CD14-positive monocyte (primary cell): ENCODE results near the gene WDR41. TPM values are rescaled to one million over a fixed set of nuclear protein-coding genes. Genes with fewer than 3 reads are reported as not detected.

Experiments used
- DNase-seq, 3 donors: peaks; one replicate each; pipeline ENCODE4 v3.0.0-alpha.2; 2011 to 2022
- H2AFZ ChIP-seq: 2 replicates; pipeline ENCODE4 v1.6.0; 2012; ENCODE audit warnings: mild to moderate bottlenecking, low read depth, low read length, inconsistent platforms; ENCODE audit not compliant: insufficient read depth, poor library complexity, severe bottlenecking
- H3K27ac ChIP-seq, 2 donors: 1 replicate in 1 of 2; 2 replicates in 1 of 2; pipeline ENCODE4 v1.5.1; 2012 to 2013; ENCODE audit warnings: low read length in 2 of 2, control low read depth in 1 of 2, inconsistent platforms in 1 of 2, low read depth in 1 of 2, mild to moderate bottlenecking in 1 of 2
- H3K27me3 ChIP-seq, 2 donors: one replicate each; pipeline versions ENCODE4 v1.6.0 to v1.6.1; 2011 to 2013; ENCODE audit warnings: low read length in 2 of 2; ENCODE audit not compliant: control insufficient read depth in 2 of 2, insufficient read depth in 2 of 2
- H3K36me3 ChIP-seq, 2 donors: replicated peaks in 1 of 2; 1 replicate in 1 of 2; 2 replicates in 1 of 2; pipeline versions ENCODE4 v1.5.1 to v1.6.1; 2012 to 2013; ENCODE audit warnings: low read length in 2 of 2, control low read depth in 1 of 2, inconsistent platforms in 1 of 2, mild to moderate bottlenecking in 1 of 2; ENCODE audit not compliant: insufficient read depth in 2 of 2, control insufficient read depth in 1 of 2
- H3K4me1 ChIP-seq, 2 donors: 1 replicate in 1 of 2; 2 replicates in 1 of 2; pipeline versions ENCODE4 v1.5.1 to v1.6.1; 2012 to 2013; ENCODE audit warnings: low read length in 2 of 2, control low read depth in 1 of 2, inconsistent platforms in 1 of 2, mild to moderate bottlenecking in 1 of 2, moderate library complexity in 1 of 2; ENCODE audit not compliant: insufficient read depth in 2 of 2, control insufficient read depth in 1 of 2
- H3K4me2 ChIP-seq: replicated peaks from 2 replicates; pipeline ENCODE3; 2012; ENCODE audit warnings: low read length, moderate library complexity, mild to moderate bottlenecking; ENCODE audit not compliant: poor library complexity, severe bottlenecking; ENCODE audit errors: extremely low read depth
- H3K4me3 ChIP-seq, 3 experiments: fragments of 200-600 bp in 1 of 3; sonication (generic) in 1 of 3; replicated peaks in 1 of 3; 1 replicate in 2 of 3; 2 replicates in 1 of 3; pipeline ENCODE4 v1.5.1; 2011 to 2013; ENCODE audit warnings: low read length in 3 of 3, mild to moderate bottlenecking in 3 of 3, control low read depth in 2 of 3, low read depth in 2 of 3, inconsistent platforms in 1 of 3, moderate library complexity in 1 of 3
- H3K79me2 ChIP-seq: 2 replicates; pipeline ENCODE4 v1.6.0; 2012; ENCODE audit warnings: mild to moderate bottlenecking, control low read depth, inconsistent platforms, low read length, moderate library complexity; ENCODE audit not compliant: insufficient read depth
- H3K9ac ChIP-seq: 2 replicates; pipeline ENCODE4 v1.6.0; 2017; ENCODE audit warnings: low read length, mild to moderate bottlenecking; ENCODE audit not compliant: insufficient read depth, poor library complexity, severe bottlenecking
- H3K9me3 ChIP-seq, 2 donors: replicated peaks in 1 of 2; 1 replicate in 1 of 2; 2 replicates in 1 of 2; pipeline versions ENCODE4 v1.5.1 to v1.6.1; 2012 to 2013; ENCODE audit warnings: low read length in 2 of 2, control low read depth in 1 of 2; ENCODE audit not compliant: control insufficient read depth in 1 of 2, insufficient read depth in 1 of 2
- H4K20me1 ChIP-seq: 2 replicates; pipeline ENCODE4 v1.6.0; 2012; ENCODE audit warnings: mild to moderate bottlenecking, low read length, control low read depth, moderate library complexity; ENCODE audit not compliant: insufficient read depth
- H3K27ac Mint-ChIP-seq, 7 donors: one replicate each; pipeline ENCODE4 v1.8.0; 2020; ENCODE audit warnings: mild to moderate bottlenecking in 7 of 7, mixed read lengths in 7 of 7, moderate library complexity in 6 of 7, inconsistent platforms in 2 of 7
- H3K27me3 Mint-ChIP-seq, 3 donors: one replicate each; pipeline ENCODE4 v1.8.0; 2021 to 2022; ENCODE audit warnings: low read depth in 3 of 3, mild to moderate bottlenecking in 3 of 3, mixed read lengths in 3 of 3, moderate library complexity in 3 of 3, inconsistent platforms in 1 of 3
- H3K36me3 Mint-ChIP-seq, 2 donors: one replicate each; pipeline ENCODE4 v1.8.0; 2020; ENCODE audit warnings: mixed read lengths in 2 of 2, inconsistent platforms in 1 of 2, mild to moderate bottlenecking in 1 of 2
- H3K4me1 Mint-ChIP-seq: one replicate; pipeline ENCODE4 v1.8.0; 2020; ENCODE audit warnings: mild to moderate bottlenecking, mixed read lengths
- H3K4me3 Mint-ChIP-seq, 2 donors: one replicate each; pipeline ENCODE4 v1.8.0; 2020; ENCODE audit warnings: mild to moderate bottlenecking in 2 of 2, mixed read lengths in 2 of 2, moderate library complexity in 1 of 2
- H3K9me3 Mint-ChIP-seq, 7 donors: one replicate each; pipeline ENCODE4 v1.8.0; 2020 to 2022; ENCODE audit warnings: mixed read lengths in 7 of 7, mild to moderate bottlenecking in 6 of 7, moderate library complexity in 6 of 7, inconsistent platforms in 2 of 7
- WGBS: methylation state at CpG from one replicate; pipeline ENCODE4 v1.1.5; 2013; ENCODE audit warnings: missing lambda C conversion rate; ENCODE audit not compliant: insufficient coverage; 5-methylcytosine and 5-hydroxymethylcytosine counted together
- intact Hi-C, 2 donors: fragments of 100-400 bp; cut with micrococcal nuclease; formaldehyde crosslinking; loops; one replicate each; pipeline versions ENCODE4 v1.15.0 to v1.15.1; 2023
- polyA plus RNA-seq, 3 donors: library from polyadenylated mRNA; depleted of rRNA in 1 of 3; unstranded in 2 of 3; stranded (reverse) in 1 of 3; fragments of 300-500 nt in 2 of 3; fragments of >200 nt in 1 of 3; fragmentation: Illumina TruSeq in 2 of 3; gene quantifications; 1 replicate in 2 of 3; 2 replicates in 1 of 3; pipeline ENCODE4 v1.2.3, GENCODE V29; 2012 to 2021
- TF ChIP-seq, protein P1 (sequence below): fragments of 200-600 bp; IDR thresholded peaks from one replicate; pipeline ENCODE4 v1.8.0; 2022; ENCODE audit warnings: antibody characterized with exemption, mild to moderate bottlenecking

WDR41 gene
- polyA plus RNA-seq, 3 donors = 19.6 to 64.0 (median 47.5) TPM

DNA sequence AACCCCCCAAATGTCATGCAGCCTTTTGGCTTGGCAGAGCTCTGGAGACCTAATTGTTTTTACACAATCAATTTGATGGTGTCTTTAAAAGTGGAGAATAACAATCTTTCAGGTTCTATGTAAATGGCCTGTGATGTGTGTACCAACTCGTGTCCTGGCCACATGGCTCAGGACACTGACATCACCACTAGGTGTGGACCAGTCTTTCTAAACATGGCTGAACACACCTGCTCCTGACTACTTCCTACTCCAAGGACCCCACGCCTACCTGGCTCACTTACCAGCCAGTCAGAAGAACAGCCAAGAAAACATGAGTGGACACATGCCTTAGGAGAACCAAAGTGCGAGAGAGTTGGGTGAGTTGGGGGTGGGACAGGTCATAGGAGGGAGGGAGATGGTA lies 71.2 kb downstream of the WDR41 start:
- Histone ChIP-seq H3K4me2 (no peak overlapping the region), H3K4me3 (no peak overlapping the region), H3K9me3 (no peaks in the 10 kb centered on the region), H3K27me3 (no peaks in the 10 kb centered on the region), H4K20me1 (no peaks in the 10 kb centered on the region), H3K9ac (no peak overlapping the region), H2AFZ (no peak overlapping the region), H3K36me3 (peaks cover 5 to 19% of the 10 kb centered on the region in 2 donors), H3K4me1 (no peaks in the 10 kb centered on the region), H3K27ac (no peak overlapping the region), H3K79me2 (no peaks in the 10 kb centered on the region)
- H3K27ac Mint-ChIP-seq = no peak overlapping the region
- peaks cover 19 to 21% of the 10 kb centered on the region in 2 donors for H3K36me3 Mint-ChIP-seq
- 0% methylated on average over 1 of the region's 3 CpGs for WGBS
- peaks cover 0 to 3% (median 1%) of the 10 kb centered on the region in 3 donors for H3K27me3 Mint-ChIP-seq
- intact Hi-C loops = no loop called here
- H3K9me3 Mint-ChIP-seq = peaks cover 0 to 3% (median 2%) of the 10 kb centered on the region in 7 donors
- DNase-seq = no peak
- TF ChIP-seq, protein P1, sequence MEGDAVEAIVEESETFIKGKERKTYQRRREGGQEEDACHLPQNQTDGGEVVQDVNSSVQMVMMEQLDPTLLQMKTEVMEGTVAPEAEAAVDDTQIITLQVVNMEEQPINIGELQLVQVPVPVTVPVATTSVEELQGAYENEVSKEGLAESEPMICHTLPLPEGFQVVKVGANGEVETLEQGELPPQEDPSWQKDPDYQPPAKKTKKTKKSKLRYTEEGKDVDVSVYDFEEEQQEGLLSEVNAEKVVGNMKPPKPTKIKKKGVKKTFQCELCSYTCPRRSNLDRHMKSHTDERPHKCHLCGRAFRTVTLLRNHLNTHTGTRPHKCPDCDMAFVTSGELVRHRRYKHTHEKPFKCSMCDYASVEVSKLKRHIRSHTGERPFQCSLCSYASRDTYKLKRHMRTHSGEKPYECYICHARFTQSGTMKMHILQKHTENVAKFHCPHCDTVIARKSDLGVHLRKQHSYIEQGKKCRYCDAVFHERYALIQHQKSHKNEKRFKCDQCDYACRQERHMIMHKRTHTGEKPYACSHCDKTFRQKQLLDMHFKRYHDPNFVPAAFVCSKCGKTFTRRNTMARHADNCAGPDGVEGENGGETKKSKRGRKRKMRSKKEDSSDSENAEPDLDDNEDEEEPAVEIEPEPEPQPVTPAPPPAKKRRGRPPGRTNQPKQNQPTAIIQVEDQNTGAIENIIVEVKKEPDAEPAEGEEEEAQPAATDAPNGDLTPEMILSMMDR = no peak
- no peaks in the 10 kb centered on the region for H3K4me1 Mint-ChIP-seq
- no peak overlapping the region for H3K4me3 Mint-ChIP-seq

- H3K9me3 Mint-ChIP-seq = peaks cover 0 to 3% (median 0%) of the 10 kb centered on the region in 7 donors
- Histone ChIP-seq H3K36me3 (peaks cover 0 to 9% of the 10 kb centered on the region in 2 donors), H3K27ac (no peak overlapping the region), H3K4me2 (no peak overlapping the region), H3K9me3 (no peaks in the 10 kb centered on the region), H4K20me1 (no peaks in the 10 kb centered on the region), H3K4me1 (no peaks in the 10 kb centered on the region), H2AFZ (no peak overlapping the region), H3K9ac (no peak overlapping the region), H3K27me3 (no peaks in the 10 kb centered on the region), H3K79me2 (no peaks in the 10 kb centered on the region), H3K4me3 (no peak overlapping the region)
- WGBS = 96% methylated on average over 6 of the region's 8 CpGs
- no peaks in the 10 kb centered on the region for H3K4me1 Mint-ChIP-seq
- intact Hi-C loops = no loop called here
- H3K4me3 Mint-ChIP-seq = no peak overlapping the region
- no peak for DNase-seq
- TF ChIP-seq, protein P1 = no peak
- H3K27ac Mint-ChIP-seq = no peak overlapping the region
- H3K27me3 Mint-ChIP-seq = peaks cover 0 to 3% (median 3%) of the 10 kb centered on the region in 3 donors
- H3K36me3 Mint-ChIP-seq = peaks cover 10 to 11% of the 10 kb centered on the region in 2 donors
Measured at GRCh38 chr5:77419644-77420582, 72.2 kb downstream of the WDR41 start.
